WTC11 (cell line): ENCODE data around the gene SLC6A1. TPM values are rescaled to one million over a fixed set of nuclear protein-coding genes. Genes with fewer than 3 reads are reported as not detected.

ENCODE experiments used
- ATAC-seq: fragments of 200-7000 bp; cut with Tn5 transposase; 2 replicates; pipeline ENCODE4 v1.10.0; 2021; ENCODE audit warnings: mild to moderate bottlenecking, moderate library complexity
- CTCF ChIA-PET: fragments of 300-600 bp; sonication (Branson Sonifier 250); formaldehyde crosslinking; loops from one replicate; lab custom pipeline; 2021; ENCODE audit warnings: antibody characterized with exemption; lab: Charles Lee
- POLR2A ChIA-PET: fragments of 350-600 bp; sonication (Branson Sonifier 250); formaldehyde crosslinking; loops from one replicate; lab custom pipeline; 2021; ENCODE audit warnings: antibody characterized with exemption; lab: Charles Lee
- DNase-seq: peaks from one replicate; pipeline ENCODE4 v3.0.0; 2021; ENCODE audit warnings: low spot score
- H3K27ac Mint-ChIP-seq: 2 replicates; pipeline ENCODE4 v1.8.0; 2021; ENCODE audit warnings: mixed read lengths
- H3K27me3 Mint-ChIP-seq: 2 replicates; pipeline ENCODE4 v1.8.0; 2021; ENCODE audit warnings: low read depth, mild to moderate bottlenecking, moderate library complexity, mixed read lengths
- H3K36me3 Mint-ChIP-seq: 2 replicates; pipeline ENCODE4 v1.8.0; 2021; ENCODE audit warnings: mixed read lengths
- H3K4me1 Mint-ChIP-seq: 2 replicates; pipeline ENCODE4 v1.8.0; 2022; ENCODE audit warnings: mixed read lengths
- H3K4me3 Mint-ChIP-seq: 2 replicates; pipeline ENCODE4 v1.8.0; 2021; ENCODE audit warnings: mild to moderate bottlenecking, moderate library complexity, mixed read lengths
- H3K9me3 Mint-ChIP-seq: 2 replicates; pipeline ENCODE4 v1.8.0; 2021; ENCODE audit warnings: mixed read lengths
- ATF2 ChIP-seq: sonication (generic); formaldehyde crosslinking; IDR thresholded peaks from 2 replicates; pipeline ENCODE4 v1.8.1; 2022; ENCODE audit warnings: low read depth, missing genetic modification reagents, borderline replicate concordance
- ATF3 ChIP-seq: sonication (generic); formaldehyde crosslinking; conservative IDR thresholded peaks from 2 replicates; pipeline ENCODE4 v1.8.1; 2022; ENCODE audit warnings: mild to moderate bottlenecking, missing genetic modification reagents
- CDX4 ChIP-seq: fragments of 250-450 bp; sonication (Bioruptor Pico); IDR thresholded peaks from 2 replicates; pipeline ENCODE4 v1.9.0; 2021; ENCODE audit warnings: moderate library complexity, mild to moderate bottlenecking, inconsistent platforms, borderline replicate concordance
- ETV6 ChIP-seq: sonication (generic); formaldehyde crosslinking; IDR thresholded peaks from 2 replicates; pipeline ENCODE4 v1.8.1; 2022; ENCODE audit warnings: mild to moderate bottlenecking, missing genetic modification reagents
- HMGXB4 ChIP-seq: sonication (generic); formaldehyde crosslinking; IDR thresholded peaks from 2 replicates; pipeline ENCODE4 v1.8.1; 2023; ENCODE audit warnings: mild to moderate bottlenecking, moderate library complexity, missing genetic modification reagents
- JUN ChIP-seq: sonication (generic); formaldehyde crosslinking; IDR thresholded peaks from 2 replicates; pipeline ENCODE4 v1.8.0; 2023; ENCODE audit warnings: mild to moderate bottlenecking, missing genetic modification reagents
- MAX ChIP-seq: sonication (generic); formaldehyde crosslinking; IDR thresholded peaks from 2 replicates; pipeline ENCODE4 v1.8.0; 2022; ENCODE audit warnings: mild to moderate bottlenecking, missing genetic modification reagents
- PRDM15 ChIP-seq: sonication (generic); formaldehyde crosslinking; IDR thresholded peaks from 2 replicates; pipeline ENCODE4 v1.8.0; 2022; ENCODE audit warnings: missing genetic modification reagents
- PRRX2 ChIP-seq: fragments of 250-450 bp; sonication (Bioruptor Pico); IDR thresholded peaks from 2 replicates; pipeline ENCODE4 v1.8.0; 2021; ENCODE audit warnings: mild to moderate bottlenecking
- SMAD4 ChIP-seq: sonication (generic); formaldehyde crosslinking; IDR thresholded peaks from 2 replicates; pipeline ENCODE4 v1.8.0; 2022; ENCODE audit warnings: mild to moderate bottlenecking, missing genetic modification reagents
- SP1 ChIP-seq: sonication (generic); formaldehyde crosslinking; conservative IDR thresholded peaks from 2 replicates; pipeline ENCODE4 v1.8.1; 2022; ENCODE audit warnings: missing genetic modification reagents
- TP53 ChIP-seq: sonication (generic); formaldehyde crosslinking; IDR thresholded peaks from 2 replicates; pipeline ENCODE4 v1.8.1; 2023; ENCODE audit warnings: mild to moderate bottlenecking, missing genetic modification reagents
- USF2 ChIP-seq: sonication (generic); formaldehyde crosslinking; IDR thresholded peaks from 2 replicates; pipeline ENCODE4 v1.8.1; 2023; ENCODE audit warnings: mild to moderate bottlenecking, missing genetic modification reagents, moderate library complexity
- ZBTB21 ChIP-seq: sonication (generic); formaldehyde crosslinking; IDR thresholded peaks from 2 replicates; pipeline ENCODE4 v1.8.1; 2023; ENCODE audit warnings: mild to moderate bottlenecking, missing genetic modification reagents, borderline replicate concordance
- ZNF219 ChIP-seq: sonication (generic); formaldehyde crosslinking; IDR thresholded peaks from 2 replicates; pipeline ENCODE4 v1.8.0; 2023; ENCODE audit warnings: missing genetic modification reagents, mild to moderate bottlenecking, borderline replicate concordance
- ZNF281 ChIP-seq: sonication (generic); formaldehyde crosslinking; IDR thresholded peaks from 2 replicates; pipeline ENCODE4 v1.8.0; 2023; ENCODE audit warnings: mild to moderate bottlenecking, missing genetic modification reagents
- ZNF416 ChIP-seq: fragments of 250-450 bp; sonication (Bioruptor Pico); IDR thresholded peaks from 2 replicates; pipeline ENCODE4 v1.9.0; 2021; ENCODE audit warnings: mild to moderate bottlenecking, inconsistent platforms
- total RNA-seq: library from RNA; stranded (reverse); gene quantifications from 3 replicates; pipeline ENCODE4 v1.2.3, GENCODE V29; 2021

Gene SLC6A1
- total RNA-seq, 1 experiment from 2014 or later = 0.72 TPM

- no peak for TF ChIP-seq ATF2 (CRISPR knock-in tag)
- no peak for TF ChIP-seq USF2
- no peak for TF ChIP-seq ZNF416
- no peak for TF ChIP-seq CDX4 (CRISPR knock-in tag)
- TF ChIP-seq PRDM15 (CRISPR knock-in tag) = no peak
- no peak for TF ChIP-seq ZBTB21
- TF ChIP-seq MAX (CRISPR knock-in tag) = no peak
- TF ChIP-seq ZNF219 (CRISPR knock-in tag) = no peak
- no peak for TF ChIP-seq HMGXB4 (CRISPR knock-in tag)
Measured at GRCh38 chr3:10960255-10960654, 32.3 kb upstream of the SLC6A1 start (continued).

- no peak for ATAC-seq
- no peak overlapping the region for H3K27ac Mint-ChIP-seq
- DNase-seq = no peak
- H3K9me3 Mint-ChIP-seq = 0 out of 2 replicates have a peak, but pooled peaks cover 3% of the 10 kb centered on the region
- ChIA-PET CTCF (interaction anchor here (0.7 to 2.2 kb wide), 5 partner anchors 11 to 189 kb away, joined by 3 to 8 read pairs (median 4); no protein-coding TSS in a partner anchor), POLR2A (no interaction called here)
- H3K27me3 Mint-ChIP-seq = peaks cover 5% of the 10 kb centered on the region
- no peaks in the 10 kb centered on the region for H3K4me1 Mint-ChIP-seq
- no peaks in the 10 kb centered on the region for H3K36me3 Mint-ChIP-seq
- TF ChIP-seq ETV6 (CRISPR knock-in tag) (no peak), TP53 (CRISPR knock-in tag) (no peak)
- no peak overlapping the region for H3K4me3 Mint-ChIP-seq
Measured at GRCh38 chr3:10961921-10962320, 30.6 kb upstream of the SLC6A1 start.

GRCh38 chr3:10962481-10963036 is 30.0 kb upstream of the SLC6A1 start:
- Mint-ChIP-seq H3K9me3 (0 out of 2 replicates have a peak, but pooled peaks cover 3% of the 10 kb centered on the region), H3K4me3 (no peak overlapping the region), H3K27ac (no peak overlapping the region), H3K4me1 (peaks cover 3% of the 10 kb centered on the region), H3K36me3 (no peaks in the 10 kb centered on the region), H3K27me3 (peaks cover 5% of the 10 kb centered on the region)
- POLR2A ChIA-PET = interaction anchor here (0.6 to 0.7 kb wide), 2 partner anchors 52 to 601 kb away, joined by 3 to 5 read pairs; no protein-coding TSS in a partner anchor
- ATAC-seq = no peak
- CTCF ChIA-PET = interaction anchor here (0.6 to 2.2 kb wide), 6 partner anchors 11 to 190 kb away, joined by 3 to 8 read pairs (median 4); no protein-coding TSS in a partner anchor
- no peak for DNase-seq
- no peak for TF ChIP-seq HMGXB4 (CRISPR knock-in tag)
- no peak for TF ChIP-seq MAX (CRISPR knock-in tag)
- no peak for TF ChIP-seq SMAD4 (CRISPR knock-in tag)
- TF ChIP-seq PRRX2 (CRISPR knock-in tag) = no peak
- no peak for TF ChIP-seq SP1
- TF ChIP-seq JUN (CRISPR knock-in tag) = no peak
- no peak for TF ChIP-seq ATF3 (CRISPR knock-in tag)
- no peak for TF ChIP-seq ZNF281 (CRISPR knock-in tag)
